GM21737 (cell line): ENCODE measurements around the gene PRDM2.
"Not testable (repeated sequence)": the region's sequence is repeated elsewhere in the genome, so short reads cannot be mapped to it uniquely, and the experiment has no call there.

ENCODE experiments used
- ATAC-seq: cut with Tn5 transposase; IDR thresholded peaks from one replicate; pipeline ENCODE4 v1.9.1; 2021; ENCODE audit warnings: mild to moderate bottlenecking, moderate library complexity; ENCODE audit not compliant: unreplicated experiment

Gene PRDM2

GRCh38 chr1:13700521-13701270 is 708 bp downstream of the PRDM2 start:
- ATAC-seq, result peak; percentile 35

GRCh38 chr1:13701271-13701640 is 1.3 kb downstream of the PRDM2 start:
- no peak for ATAC-seq

- ATAC-seq, result peak; percentile 74
Observed at GRCh38 chr1:13702425-13703127, 2.6 kb downstream of the PRDM2 start.

- peak; percentile 4 for ATAC-seq
Observed at GRCh38 chr1:13703128-13703513, 3.1 kb downstream of the PRDM2 start.

- ATAC-seq, result no peak
Observed at GRCh38 chr1:13703558-13704490, 3.8 kb downstream of the PRDM2 start.

- ATAC-seq, result no peak
Observed at GRCh38 chr1:13706046-13706445, 6.1 kb downstream of the PRDM2 start.

GRCh38 chr1:13707164-13707563 is 7.2 kb downstream of the PRDM2 start:
- ATAC-seq, result no peak

GRCh38 chr1:13708380-13708982 is 8.5 kb downstream of the PRDM2 start:
- ATAC-seq, result no peak

GRCh38 chr1:13710086-13710485 is 10.1 kb downstream of the PRDM2 start:
- no peak for ATAC-seq

GRCh38 chr1:13714851-13715250 is 14.9 kb downstream of the PRDM2 start:
- no peak for ATAC-seq

- not testable (repeated sequence) for ATAC-seq
Observed at GRCh38 chr1:13715616-13716287, 15.8 kb downstream of the PRDM2 start.

- no peak for ATAC-seq
Observed at GRCh38 chr1:13722808-13723360, 22.9 kb downstream of the PRDM2 start.

- no peak for ATAC-seq
Observed at GRCh38 chr1:13723810-13724209, 23.8 kb downstream of the PRDM2 start.

GRCh38 chr1:13725714-13726175 is 25.8 kb downstream of the PRDM2 start:
- no peak for ATAC-seq

GRCh38 chr1:13728091-13728715 is 28.2 kb downstream of the PRDM2 start:
- ATAC-seq, result no peak

- ATAC-seq, result peak; percentile 1
Observed at GRCh38 chr1:13730291-13730690, 30.3 kb downstream of the PRDM2 start.

GRCh38 chr1:13730751-13731482 is 30.9 kb downstream of the PRDM2 start:
- peak; percentile 91 for ATAC-seq

- no peak for ATAC-seq
Observed at GRCh38 chr1:13731897-13732296, 31.9 kb downstream of the PRDM2 start.
